ENCODE data around the gene CANX.

CANX gene, protein sequence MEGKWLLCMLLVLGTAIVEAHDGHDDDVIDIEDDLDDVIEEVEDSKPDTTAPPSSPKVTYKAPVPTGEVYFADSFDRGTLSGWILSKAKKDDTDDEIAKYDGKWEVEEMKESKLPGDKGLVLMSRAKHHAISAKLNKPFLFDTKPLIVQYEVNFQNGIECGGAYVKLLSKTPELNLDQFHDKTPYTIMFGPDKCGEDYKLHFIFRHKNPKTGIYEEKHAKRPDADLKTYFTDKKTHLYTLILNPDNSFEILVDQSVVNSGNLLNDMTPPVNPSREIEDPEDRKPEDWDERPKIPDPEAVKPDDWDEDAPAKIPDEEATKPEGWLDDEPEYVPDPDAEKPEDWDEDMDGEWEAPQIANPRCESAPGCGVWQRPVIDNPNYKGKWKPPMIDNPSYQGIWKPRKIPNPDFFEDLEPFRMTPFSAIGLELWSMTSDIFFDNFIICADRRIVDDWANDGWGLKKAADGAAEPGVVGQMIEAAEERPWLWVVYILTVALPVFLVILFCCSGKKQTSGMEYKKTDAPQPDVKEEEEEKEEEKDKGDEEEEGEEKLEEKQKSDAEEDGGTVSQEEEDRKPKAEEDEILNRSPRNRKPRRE

DNA sequence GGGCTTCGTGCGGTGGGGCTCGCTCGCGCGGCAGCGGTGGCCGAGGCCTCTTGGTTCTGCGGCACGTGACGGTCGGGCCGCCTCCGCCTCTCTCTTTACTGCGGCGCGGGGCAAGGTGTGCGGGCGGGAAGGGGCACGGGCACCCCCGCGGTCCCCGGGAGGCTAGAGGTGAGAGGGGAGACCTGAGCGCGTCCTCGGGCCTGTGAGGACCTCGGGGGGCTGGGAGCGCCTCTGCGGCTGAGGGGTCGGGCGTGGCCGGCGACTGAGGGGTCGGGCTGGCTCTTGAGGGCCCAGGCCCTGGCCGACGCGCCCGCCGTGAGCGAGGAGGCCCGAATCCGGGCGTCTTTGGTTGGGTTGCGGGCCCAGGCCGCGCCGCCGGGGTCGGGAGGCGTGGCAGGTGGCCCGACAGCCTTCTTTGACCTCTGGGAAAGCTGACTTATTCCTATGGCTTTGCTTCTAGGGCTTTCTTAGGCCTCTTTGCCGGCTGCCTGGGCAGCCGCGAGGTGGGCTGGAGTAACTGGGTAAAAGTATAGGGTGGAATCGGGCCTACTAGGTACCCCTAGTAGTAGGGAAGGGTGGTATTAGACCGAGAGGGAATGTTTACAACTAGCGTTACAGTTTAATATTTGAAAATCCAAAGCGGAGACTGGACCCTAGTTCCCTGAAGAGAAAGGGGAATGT is at the start of gene CANX:
Gene CANX, plus strand, starts transcription at position 33 of the 681 bp plus-strand sequence. CDS start 6,715 bp downstream, outside the sequence.
- TF ChIP-seq, protein P1, sequence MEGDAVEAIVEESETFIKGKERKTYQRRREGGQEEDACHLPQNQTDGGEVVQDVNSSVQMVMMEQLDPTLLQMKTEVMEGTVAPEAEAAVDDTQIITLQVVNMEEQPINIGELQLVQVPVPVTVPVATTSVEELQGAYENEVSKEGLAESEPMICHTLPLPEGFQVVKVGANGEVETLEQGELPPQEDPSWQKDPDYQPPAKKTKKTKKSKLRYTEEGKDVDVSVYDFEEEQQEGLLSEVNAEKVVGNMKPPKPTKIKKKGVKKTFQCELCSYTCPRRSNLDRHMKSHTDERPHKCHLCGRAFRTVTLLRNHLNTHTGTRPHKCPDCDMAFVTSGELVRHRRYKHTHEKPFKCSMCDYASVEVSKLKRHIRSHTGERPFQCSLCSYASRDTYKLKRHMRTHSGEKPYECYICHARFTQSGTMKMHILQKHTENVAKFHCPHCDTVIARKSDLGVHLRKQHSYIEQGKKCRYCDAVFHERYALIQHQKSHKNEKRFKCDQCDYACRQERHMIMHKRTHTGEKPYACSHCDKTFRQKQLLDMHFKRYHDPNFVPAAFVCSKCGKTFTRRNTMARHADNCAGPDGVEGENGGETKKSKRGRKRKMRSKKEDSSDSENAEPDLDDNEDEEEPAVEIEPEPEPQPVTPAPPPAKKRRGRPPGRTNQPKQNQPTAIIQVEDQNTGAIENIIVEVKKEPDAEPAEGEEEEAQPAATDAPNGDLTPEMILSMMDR (IDR thresholded peaks at IDR 0.05) = no peak

DNA sequence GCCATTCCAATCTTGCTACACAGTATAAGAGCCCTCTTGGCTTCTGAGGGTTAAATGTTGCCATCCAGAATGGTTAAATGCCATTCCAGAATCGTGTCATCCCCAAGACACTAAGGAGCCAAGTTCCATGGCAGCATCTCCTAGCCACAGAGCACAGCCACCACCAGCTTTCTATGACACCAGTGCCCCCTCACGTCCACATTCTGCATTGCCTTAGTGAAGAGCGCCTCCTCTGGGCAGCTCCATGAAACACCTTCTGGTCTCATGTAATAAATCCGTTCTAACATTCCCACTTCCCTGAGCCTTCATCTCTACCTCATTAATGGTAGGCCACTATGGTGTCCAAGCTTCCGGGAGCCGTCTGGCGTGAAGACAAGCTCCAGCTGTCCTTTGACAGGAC is 30.4 kb upstream of the CANX start:
- TF ChIP-seq, protein P1 (IDR thresholded peaks at IDR 0.05) = peak; percentile 44; the same call in 1 of the 2 replicates

DNA sequence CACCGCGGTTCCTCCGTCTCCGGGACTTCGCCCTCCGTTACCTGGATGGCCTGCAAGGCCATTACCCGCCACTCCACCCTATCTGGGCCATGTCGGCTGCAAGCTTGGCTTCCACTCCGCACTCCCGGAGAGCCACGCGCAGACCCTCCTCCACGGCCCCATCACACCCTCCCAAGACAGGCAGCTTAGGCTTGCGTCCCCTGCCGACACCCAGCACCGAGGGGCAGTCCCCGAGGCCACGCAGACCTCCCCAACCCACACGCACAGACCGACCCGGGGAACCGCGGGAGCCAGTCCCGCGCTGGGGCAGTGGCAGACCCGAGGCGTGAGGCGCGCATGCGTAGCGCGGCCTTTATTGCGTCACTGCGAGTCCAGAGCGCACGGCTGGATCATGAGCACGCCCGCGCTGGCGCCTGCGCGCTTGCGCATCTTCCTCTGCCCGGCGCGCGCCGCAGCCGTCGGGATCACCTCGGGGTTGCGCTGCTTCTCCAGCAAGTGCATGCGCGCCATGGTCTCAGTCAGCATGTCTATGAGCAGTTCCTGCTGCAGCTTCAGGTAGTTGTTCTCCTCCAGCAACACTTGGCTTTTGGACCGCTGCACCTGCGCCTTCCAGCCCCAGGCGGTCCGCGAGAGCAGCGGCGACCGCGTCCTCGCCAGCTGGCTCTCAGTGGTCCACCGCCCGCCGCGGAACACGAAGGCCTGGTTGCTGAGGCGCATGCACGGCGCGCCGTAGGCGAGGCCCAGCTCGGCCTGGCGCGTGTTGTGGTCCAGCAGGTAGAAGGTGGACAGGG is 20.3 kb upstream of the CANX start:
- TF ChIP-seq, protein P1 (IDR thresholded peaks at IDR 0.05) = no peak; the same call in 1 of the 2 replicates

DNA sequence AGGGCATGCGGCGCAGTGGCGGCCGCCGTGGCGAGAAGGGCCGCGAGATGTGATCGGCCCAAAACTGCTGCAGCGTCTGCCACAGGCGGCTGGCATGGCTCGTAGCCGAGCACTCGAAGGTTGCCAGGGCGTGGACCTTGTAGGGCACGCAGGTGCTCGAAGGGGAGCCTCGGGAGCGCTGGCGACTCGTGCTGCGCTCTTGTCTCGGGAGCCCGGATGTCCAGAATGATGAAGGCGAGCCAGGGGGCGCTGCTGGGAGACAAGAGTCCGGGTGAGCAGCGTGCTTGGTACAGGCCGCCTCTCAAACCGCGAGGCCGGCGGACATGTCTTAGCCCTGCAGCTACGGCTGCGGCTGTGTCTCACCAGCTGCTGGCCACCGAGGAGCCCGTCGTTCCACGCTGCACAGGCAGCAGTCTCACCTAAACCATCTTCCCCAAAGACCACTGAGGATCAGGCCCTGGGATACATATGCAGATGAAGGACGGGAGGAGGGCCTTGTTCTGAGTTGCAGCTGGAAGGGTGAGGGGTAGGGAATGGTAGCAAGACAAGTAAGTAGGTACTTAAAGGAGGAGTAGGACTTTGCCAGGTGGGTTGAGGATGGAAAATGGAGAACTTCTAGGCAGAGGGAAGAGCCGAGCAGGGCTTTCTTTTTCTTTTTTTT is 19.6 kb upstream of the CANX start:
- TF ChIP-seq, protein P1 (IDR thresholded peaks at IDR 0.05) = no peak

DNA sequence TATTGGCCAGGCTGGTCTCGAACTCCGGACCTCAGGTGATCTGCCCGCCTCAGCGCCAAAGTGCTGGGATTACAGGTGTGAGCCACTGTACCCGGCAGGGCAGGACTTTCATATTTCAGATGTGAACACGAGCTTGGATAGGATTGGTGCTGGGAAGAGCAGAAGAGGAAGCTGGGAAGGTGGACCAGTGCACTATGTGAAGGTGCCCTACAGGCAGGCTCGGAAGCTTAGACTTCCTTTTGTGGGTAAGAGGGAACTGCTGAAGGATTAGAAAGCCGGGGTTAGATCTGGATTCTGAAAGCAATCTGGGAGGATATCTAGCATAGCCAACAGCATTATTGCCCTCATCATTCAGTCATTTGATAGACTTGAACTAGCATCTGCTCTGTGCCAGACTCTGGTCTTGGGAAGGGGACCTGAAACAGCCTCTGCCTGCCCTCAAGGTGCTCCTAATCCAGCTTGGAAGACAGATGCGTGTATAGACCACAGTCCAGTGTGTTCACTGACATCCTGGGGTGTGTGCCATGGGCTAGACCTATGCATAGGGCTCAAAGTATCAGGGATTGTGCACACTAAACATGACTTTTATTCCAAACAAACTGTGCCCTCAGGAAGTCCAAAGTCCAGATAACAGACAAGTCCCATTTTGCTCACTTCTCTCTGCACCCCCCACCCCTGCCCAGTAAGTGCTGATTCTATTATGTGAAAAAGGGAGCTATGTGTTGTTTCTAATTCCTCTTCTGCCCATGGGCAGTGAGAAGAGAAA is 18.6 kb upstream of the CANX start:
- TF ChIP-seq, protein P1 (IDR thresholded peaks at IDR 0.05) = no peak

DNA sequence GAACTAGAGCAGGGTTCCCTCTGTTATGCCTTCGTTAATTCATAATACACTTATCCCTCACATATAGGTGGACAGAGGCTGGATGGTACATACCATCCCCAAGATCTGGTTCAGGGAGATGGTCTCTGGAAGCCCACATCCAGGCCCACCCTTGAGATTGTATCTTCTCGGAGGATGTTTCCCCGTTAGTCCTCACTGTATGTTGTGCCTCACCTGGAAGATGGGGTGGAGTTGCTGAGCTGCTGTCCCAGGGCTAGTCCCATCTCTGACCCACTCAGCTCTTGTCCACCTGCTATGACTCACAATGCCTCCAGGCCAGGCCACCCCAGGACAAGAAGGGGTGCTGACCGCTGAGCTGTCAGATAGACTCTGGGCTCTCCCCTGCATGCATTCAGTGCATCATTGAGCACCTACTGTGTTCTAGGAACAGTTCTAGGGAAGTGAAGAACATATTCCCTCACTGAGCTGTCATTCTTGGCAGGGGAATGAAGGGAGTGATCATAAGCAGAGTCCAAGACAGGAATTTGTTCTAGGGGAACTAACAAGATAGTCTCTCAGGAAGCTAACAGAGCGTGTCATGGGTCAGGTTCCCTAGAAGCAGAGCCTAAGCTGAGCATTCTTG is 17.9 kb upstream of the CANX start, which contains the start of gene CBY3:
Gene CBY3, minus strand, starts transcription at position 255 of the 622 bp plus-strand sequence. Its CDS starts 116 bp downstream, at position 139.
- TF ChIP-seq, protein P1 (IDR thresholded peaks at IDR 0.05) = no peak
